ENCODE results near the gene PMS2. TPM values are rescaled to one million over a fixed set of nuclear protein-coding genes. Genes with fewer than 3 reads are reported as not detected.
"Not testable (repeated sequence)": the region's sequence is repeated elsewhere in the genome, so short reads cannot be mapped to it uniquely, and the experiment has no call there.

Gene PMS2
- total and polyA plus RNA-seq, 10 donors = 4.7 to 20.0 (median 14.2) TPM

- Histone ChIP-seq H3K36me3 (peaks cover 0 to 48% (median 13%) of the 10 kb centered on the region in 6 donors), H3K4me1 (peaks cover 13 to 50% (median 32%) of the 10 kb centered on the region in 6 donors), H3K27ac (no peak overlapping the region), H3K4me3 (no peak overlapping the region), H3K9me3 (no peaks in the 10 kb centered on the region), H3K27me3 (replicated peaks in 1 of 7) (no peaks in the 10 kb centered on the region)
- TF ChIP-seq POLR2A (IDR thresholded peaks at IDR 0.05) (no peak), CTCF (IDR thresholded peaks at IDR 0.05 in 8 of 11, conservative IDR thresholded peaks at IDR 0.05 in 3 of 11) (no peak), POLR2AphosphoS5 (IDR thresholded peaks at IDR 0.05) (no peak)
- DNase-seq = no peak
- 69 to 87% (median 81%) methylated on average over 4 of the region's 4 CpGs for WGBS, 5 donors
- intact Hi-C loops (cut with DNase I; ENCODE audit: low total_unique reads) = no loop called here
Observed at GRCh38 chr7:6007386-6007785, 1.5 kb downstream of the PMS2 start.

GRCh38 chr7:5997210-5997808, 11.5 kb downstream of the PMS2 start:
- no peak overlapping the region for H3K27ac ChIP-seq
- intact Hi-C loops (cut with DNase I; ENCODE audit: low total_unique reads) = loop anchor here (10.0 kb wide), 1 partner anchor 327 kb away; no protein-coding TSS in a partner anchor
- no peaks in the 10 kb centered on the region for H3K27me3 ChIP-seq (replicated peaks in 1 of 7)
- no peak for DNase-seq
- peaks cover 0 to 100% (median 68%) of the 10 kb centered on the region in 6 donors for H3K36me3 ChIP-seq
- WGBS, 5 donors = 62 to 71% (median 66%) methylated on average over 10 of the region's 10 CpGs
- H3K4me1 ChIP-seq = peaks cover 0 to 5% (median 0%) of the 10 kb centered on the region in 6 donors
- TF ChIP-seq CTCF (IDR thresholded peaks at IDR 0.05 in 8 of 11, conservative IDR thresholded peaks at IDR 0.05 in 3 of 11) (peak; percentile 31 to 72 (median 53)), POLR2AphosphoS5 (IDR thresholded peaks at IDR 0.05) (no peak)
- no peak overlapping the region for H3K4me3 ChIP-seq
- no peaks in the 10 kb centered on the region for H3K9me3 ChIP-seq

- H3K9me3 ChIP-seq; DNase-seq; H3K4me1 ChIP-seq; intact Hi-C loops (cut with DNase I; ENCODE audit: low total_unique reads); H3K27ac ChIP-seq; H3K27me3 ChIP-seq (replicated peaks in 1 of 7); H3K4me3 ChIP-seq: not testable (repeated sequence)
- WGBS, 5 donors = 91 to 96% (median 95%) methylated on average over 15 of the region's 15 CpGs
- H3K36me3 ChIP-seq = peaks cover 2 to 72% (median 44%) of the 10 kb centered on the region in 6 donors
Observed at GRCh38 chr7:5987061-5987460, 21.8 kb downstream of the PMS2 start.

GRCh38 chr7:5979680-5980314, 29.1 kb downstream of the PMS2 start:
- peaks cover 0 to 41% (median 9%) of the 10 kb centered on the region in 6 donors for H3K36me3 ChIP-seq
- H3K4me1 ChIP-seq; H3K4me3 ChIP-seq; H3K27me3 ChIP-seq (replicated peaks in 1 of 7); H3K27ac ChIP-seq; intact Hi-C loops (cut with DNase I; ENCODE audit: low total_unique reads); DNase-seq; H3K9me3 ChIP-seq: not testable (repeated sequence)
- WGBS, 5 donors = 87 to 100% (median 97%) methylated on average over 1 to 3 of the region's 12 CpGs

GRCh38 chr7:5973580-5973979, 35.3 kb downstream of the PMS2 start:
- peaks cover 0 to 24% (median 7%) of the 10 kb centered on the region in 6 donors for H3K36me3 ChIP-seq
- WGBS, 5 donors = no CpG with 5 or more reads among the region's 8 CpGs
- H3K27ac ChIP-seq; DNase-seq; H3K9me3 ChIP-seq; H3K4me3 ChIP-seq; H3K4me1 ChIP-seq; H3K27me3 ChIP-seq (replicated peaks in 1 of 7); intact Hi-C loops (cut with DNase I; ENCODE audit: low total_unique reads): not testable (repeated sequence)

GRCh38 chr7:5970347-5970911, 38.4 kb downstream of the PMS2 start, which contains the start of gene RSPH10B:
Gene RSPH10B (minus strand): TSS chr7:5970689. CDS start chr7:5967116, 3,573 bp downstream.
- DNase-seq; H3K36me3 ChIP-seq; H3K27ac ChIP-seq; intact Hi-C loops (cut with DNase I; ENCODE audit: low total_unique reads); H3K9me3 ChIP-seq; H3K4me1 ChIP-seq; H3K4me3 ChIP-seq; H3K27me3 ChIP-seq (replicated peaks in 1 of 7): not testable (repeated sequence)
- 25 to 35% methylated on average over 16 to 26 of the region's 43 CpGs; no CpG with 5 or more reads in 3 of the 5 donors for WGBS, 5 donors

- H3K27ac ChIP-seq; H3K27me3 ChIP-seq (replicated peaks in 1 of 7); H3K9me3 ChIP-seq; H3K4me1 ChIP-seq; H3K36me3 ChIP-seq; H3K4me3 ChIP-seq; DNase-seq; intact Hi-C loops (cut with DNase I; ENCODE audit: low total_unique reads): not testable (repeated sequence)
- WGBS, 5 donors = 84 to 94% (median 87%) methylated on average over 3 to 4 of the region's 7 CpGs; no CpG with 5 or more reads in 1 of the 5 donors
Observed at GRCh38 chr7:5963810-5964209, 45.0 kb downstream of the PMS2 start.

GRCh38 chr7:5963205-5963604, 45.6 kb downstream of the PMS2 start:
- H3K36me3 ChIP-seq; H3K4me1 ChIP-seq; DNase-seq; H3K9me3 ChIP-seq; H3K27ac ChIP-seq; H3K27me3 ChIP-seq (replicated peaks in 1 of 7); intact Hi-C loops (cut with DNase I; ENCODE audit: low total_unique reads); H3K4me3 ChIP-seq: not testable (repeated sequence)
- WGBS, 5 donors = 49 to 84% (median 68%) methylated on average over 3 to 5 of the region's 13 CpGs; no CpG with 5 or more reads in 1 of the 5 donors
